Stomach (tissue), 9 donors: ENCODE results near the gene NOBOX. TPM values are rescaled to one million over a fixed set of nuclear protein-coding genes. Genes with fewer than 3 reads are reported as not detected.
A peak's percentile ranks its signal among the peaks of the same experiment; 100 is the strongest.
"Not testable (repeated sequence)": the region's sequence is repeated elsewhere in the genome, so short reads cannot be mapped to it uniquely, and the experiment has no call there.

Experiments
- DNase-seq, 2 donors: peaks; one replicate each; pipeline versions ENCODE4 v3.0.0 to v3.0.0-alpha.2; 2013 to 2019
- H3K27ac ChIP-seq, 5 donors: fragments of 200-600 bp in 4 of 5; sonication (generic) in 4 of 5; one replicate each; pipeline ENCODE4 v1.5.1; 2013 to 2019; ENCODE audit warnings: mild to moderate bottlenecking in 1 of 5, moderate library complexity in 1 of 5
- H3K27me3 ChIP-seq, 3 donors: fragments of 200-600 bp; sonication (generic); one replicate each; pipeline ENCODE4 v1.5.1; 2017 to 2019; ENCODE audit warnings: mixed run types in 1 of 3
- H3K36me3 ChIP-seq, 4 donors: fragments of 200-600 bp; sonication (generic); 1 replicate in 3 of 4; 2 replicates in 1 of 4; pipeline ENCODE4 v1.5.1; 2016 to 2019
- H3K4me1 ChIP-seq, 4 donors: fragments of 200-600 bp; sonication (generic); one replicate each; pipeline ENCODE4 v1.5.1; 2016 to 2019
- H3K4me3 ChIP-seq, 4 donors: fragments of 200-600 bp; sonication (generic) in 3 of 4; one replicate each; pipeline ENCODE4 v1.5.1; 2016 to 2019; ENCODE audit warnings: mild to moderate bottlenecking in 1 of 4
- H3K9me3 ChIP-seq, 4 donors: fragments of 200-600 bp; sonication (generic); one replicate each; pipeline ENCODE4 v1.5.1; 2016 to 2019
- CTCF ChIP-seq, 7 experiments: fragments of 450-650 bp in 4 of 7; fragments of 200-600 bp in 3 of 7; sonication (generic) in 3 of 7; IDR thresholded peaks; one replicate each; pipeline ENCODE4 v1.5.1; 2016 to 2019; ENCODE audit warnings: antibody characterized with exemption in 7 of 7, control low read depth in 2 of 7, mild to moderate bottlenecking in 1 of 7
- EP300 ChIP-seq: sonication (generic); formaldehyde crosslinking; IDR thresholded peaks from one replicate; pipeline ENCODE4 v1.6.1; 2017; ENCODE audit warnings: antibody characterized with exemption
- POLR2A ChIP-seq, 4 donors: fragments of 450-650 bp; IDR thresholded peaks; one replicate each; pipeline ENCODE4 v1.6.1; 2016; ENCODE audit warnings: antibody characterized with exemption in 4 of 4, control low read depth in 2 of 4, mild to moderate bottlenecking in 1 of 4, moderate library complexity in 1 of 4
- POLR2AphosphoS5 ChIP-seq, 3 donors: sonication (generic); formaldehyde crosslinking; IDR thresholded peaks; one replicate each; pipeline ENCODE4 v1.6.1; 2016; ENCODE audit warnings: antibody characterized with exemption in 3 of 3
- WGBS, 5 donors: extraction: QIAGEN DNeasy Blood & Tissue Kit in 3 of 5; methylation state at CpG; one replicate each; pipeline versions ENCODE4 v1.1.5 to v1.1.7; 2013 to 2018; 5-methylcytosine and 5-hydroxymethylcytosine counted together
- intact Hi-C: fragments of 100-400 bp; cut with DNase I; formaldehyde crosslinking; loops from one replicate; pipeline ENCODE4 v1.15.1; 2023; ENCODE audit warnings: low total_unique reads
- polyA plus RNA-seq, 3 donors: library from polyadenylated mRNA; stranded (reverse); fragments of 200-250 nt; gene quantifications; one replicate each; pipeline ENCODE4 v1.2.3, GENCODE V29; 2013
- total RNA-seq, 5 donors: library from RNA; depleted of rRNA; stranded (reverse); fragments of >200 nt; gene quantifications; one replicate each; pipeline versions ENCODE4 v1.1.0 to v1.2.3, GENCODE V29; 2014 to 2016
- donor health status: healthy with polysubstance abuse.
- donor health status: Bipolar disorder and iron deficiency.
- donor health status: healthy.

NOBOX gene
- total and polyA plus RNA-seq, 8 donors, result not detected

- TF ChIP-seq POLR2AphosphoS5 (IDR thresholded peaks at IDR 0.05) (no peak), POLR2A (IDR thresholded peaks at IDR 0.05) (no peak), CTCF (IDR thresholded peaks at IDR 0.05) (no peak), EP300 (no peak)
Observed at GRCh38 chr7:144438759-144439158, 35.3 kb upstream of the NOBOX start.

GRCh38 chr7:144437370-144438191, 34.1 kb upstream of the NOBOX start:
- no peak overlapping the region for H3K27ac ChIP-seq
- H3K4me3 ChIP-seq, result no peak overlapping the region
- no peaks in the 10 kb centered on the region for H3K4me1 ChIP-seq
- intact Hi-C loops, result no loop called here
- no peaks in the 10 kb centered on the region for H3K27me3 ChIP-seq
- H3K36me3 ChIP-seq, result no peaks in the 10 kb centered on the region
- no peaks in the 10 kb centered on the region for H3K9me3 ChIP-seq
- no peak for TF ChIP-seq EP300
- no peak for TF ChIP-seq POLR2AphosphoS5 (IDR thresholded peaks at IDR 0.05)
- TF ChIP-seq CTCF (IDR thresholded peaks at IDR 0.05), result peak in 4 of 7 experiments; percentile 7 to 51 (median 32)
- TF ChIP-seq POLR2A (IDR thresholded peaks at IDR 0.05), result no peak
- DNase-seq, result peak; percentile 65 to 84
- 80 to 86% (median 82%) methylated on average over 4 of the region's 4 CpGs for WGBS, 5 donors

More at GRCh38 chr7:144438759-144439158, 35.3 kb upstream of the NOBOX start:
- Histone ChIP-seq H3K36me3 (no peaks in the 10 kb centered on the region), H3K4me1 (no peaks in the 10 kb centered on the region), H3K9me3 (no peaks in the 10 kb centered on the region), H3K27ac (no peak overlapping the region), H3K4me3 (no peak overlapping the region), H3K27me3 (no peaks in the 10 kb centered on the region)
- 79 to 91% (median 84%) methylated on average over 3 of the region's 3 CpGs for WGBS, 5 donors
- intact Hi-C loops, result no loop called here
- DNase-seq, result no peak

- TF ChIP-seq POLR2AphosphoS5 (IDR thresholded peaks at IDR 0.05) (no peak), POLR2A (IDR thresholded peaks at IDR 0.05) (no peak), EP300 (no peak), CTCF (IDR thresholded peaks at IDR 0.05) (no peak)
- no peaks in the 10 kb centered on the region for H3K9me3 ChIP-seq
- H3K27me3 ChIP-seq, result no peaks in the 10 kb centered on the region
- H3K4me1 ChIP-seq, result no peaks in the 10 kb centered on the region
- H3K36me3 ChIP-seq, result no peaks in the 10 kb centered on the region
- intact Hi-C loops, result no loop called here
- DNase-seq, result no peak
- H3K27ac ChIP-seq, result no peak overlapping the region
- no peak overlapping the region for H3K4me3 ChIP-seq
- WGBS, 5 donors, result 43 to 55% (median 52%) methylated on average over 9 of the region's 9 CpGs
Observed at GRCh38 chr7:144436500-144436899, 33.0 kb upstream of the NOBOX start.

GRCh38 chr7:144428431-144428830, 24.9 kb upstream of the NOBOX start:
- Histone ChIP-seq H3K4me1 (no peaks in the 10 kb centered on the region), H3K27ac (no peak overlapping the region), H3K4me3 (no peak overlapping the region), H3K27me3 (no peaks in the 10 kb centered on the region), H3K36me3 (no peaks in the 10 kb centered on the region), H3K9me3 (peaks cover 0 to 32% (median 14%) of the 10 kb centered on the region in 4 donors)
- WGBS, 5 donors, result 60 to 85% (median 77%) methylated on average over 2 of the region's 2 CpGs
- no peak for TF ChIP-seq POLR2A (IDR thresholded peaks at IDR 0.05)
- TF ChIP-seq CTCF (IDR thresholded peaks at IDR 0.05), result no peak
- no peak for TF ChIP-seq EP300
- TF ChIP-seq POLR2AphosphoS5 (IDR thresholded peaks at IDR 0.05), result no peak
- DNase-seq, result no peak
- intact Hi-C loops, result no loop called here

GRCh38 chr7:144427539-144427938, 24.0 kb upstream of the NOBOX start:
- 35 to 63% (median 42%) methylated on average over 2 of the region's 2 CpGs for WGBS, 5 donors
- H3K27me3 ChIP-seq, H3K27ac ChIP-seq, H3K4me3 ChIP-seq, DNase-seq, intact Hi-C loops, H3K4me1 ChIP-seq, H3K36me3 ChIP-seq: not testable (repeated sequence)
- H3K9me3 ChIP-seq, result peaks cover 0 to 32% (median 14%) of the 10 kb centered on the region in 4 donors

- H3K27ac ChIP-seq, intact Hi-C loops, DNase-seq, H3K9me3 ChIP-seq, H3K27me3 ChIP-seq, H3K36me3 ChIP-seq, H3K4me1 ChIP-seq, H3K4me3 ChIP-seq: not testable (repeated sequence)
- 60 to 84% (median 69%) methylated on average over 4 of the region's 4 CpGs for WGBS, 5 donors
Observed at GRCh38 chr7:144418931-144419330, 15.4 kb upstream of the NOBOX start.
